Fibroblast of pulmonary artery (primary cell): ENCODE measurements around the gene DNAI7.

Experiments used
- DNase-seq: peaks from one replicate; pipeline ENCODE4 v3.0.0-alpha.2; 2010; ENCODE audit warnings: low read depth
- H3K4me3 ChIP-seq: replicated peaks from 2 replicates; pipeline ENCODE4 v1.5.1; 2011; ENCODE audit warnings: low read depth, mild to moderate bottlenecking, control low read depth, low read length, moderate library complexity
- CTCF ChIP-seq: IDR thresholded peaks from 2 replicates; pipeline ENCODE4 v1.5.1; 2011; ENCODE audit warnings: mild to moderate bottlenecking, control low read depth, low read length, inconsistent platforms; ENCODE audit errors: missing control alignments

Gene DNAI7, protein sequence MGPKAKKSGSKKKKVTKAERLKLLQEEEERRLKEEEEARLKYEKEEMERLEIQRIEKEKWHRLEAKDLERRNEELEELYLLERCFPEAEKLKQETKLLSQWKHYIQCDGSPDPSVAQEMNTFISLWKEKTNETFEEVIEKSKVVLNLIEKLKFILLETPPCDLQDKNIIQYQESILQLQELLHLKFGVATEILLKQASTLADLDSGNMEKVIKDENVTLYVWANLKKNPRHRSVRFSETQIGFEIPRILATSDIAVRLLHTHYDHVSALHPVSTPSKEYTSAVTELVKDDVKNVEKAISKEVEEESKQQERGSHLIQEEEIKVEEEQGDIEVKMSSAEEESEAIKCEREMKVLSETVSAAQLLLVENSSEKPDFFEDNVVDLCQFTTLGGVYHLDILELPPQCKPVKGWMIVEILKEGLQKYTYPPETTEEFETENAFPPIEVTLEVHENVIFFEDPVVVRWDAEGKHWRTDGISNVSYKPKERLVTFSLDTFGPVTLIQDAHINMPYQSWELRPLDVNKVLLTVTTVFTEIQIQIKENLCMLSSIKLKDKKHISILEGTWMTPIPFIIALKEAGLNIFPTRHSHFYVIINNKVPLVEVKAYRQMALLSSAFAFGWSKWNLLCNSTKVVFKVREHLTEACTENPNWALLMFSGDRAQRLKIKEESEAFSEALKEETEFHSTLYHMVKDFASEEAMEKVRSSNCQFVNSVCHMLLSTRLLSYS

GRCh38 chr12:25195056-25195971, at the start of gene DNAI7, which contains the start of gene ETFRF1:
Gene DNAI7 (minus strand): TSS chr12:25195160. CDS start chr12:25195078, 82 bp downstream.
Gene ETFRF1 (plus strand): TSS chr12:25195237. CDS start chr12:25203957, 8,720 bp downstream.
- DNase-seq: peak; percentile 96
- peak within 1 kb of the TSS; percentile 90 for H3K4me3 ChIP-seq
- no peak for TF ChIP-seq CTCF

- DNase-seq: no peak
- H3K4me3 ChIP-seq: no peak overlapping the region
- no peak for TF ChIP-seq CTCF
Measured at GRCh38 chr12:25243680-25243990, 48.7 kb upstream of the DNAI7 start.

GRCh38 chr12:25242981-25243679, 48.2 kb upstream of the DNAI7 start:
- H3K4me3 ChIP-seq: no peak overlapping the region
- DNase-seq: peak; percentile 66

GRCh38 chr12:25241167-25242020, 46.4 kb upstream of the DNAI7 start:
- DNase-seq: peak; percentile 76
- peak; percentile 64 for TF ChIP-seq CTCF
- no peak overlapping the region for H3K4me3 ChIP-seq

More at GRCh38 chr12:25242981-25243679, 48.2 kb upstream of the DNAI7 start:
- no peak for TF ChIP-seq CTCF

GRCh38 chr12:25236626-25237025, 41.7 kb upstream of the DNAI7 start:
- H3K4me3 ChIP-seq: no peak overlapping the region
- TF ChIP-seq CTCF: no peak
- DNase-seq: no peak
